ENCODE measurements around the gene SRP9.

Gene SRP9

GRCh38 chr1:225777583-225778336 is at the start of gene SRP9:
Gene SRP9, plus strand, starts transcription at chr1:225777826. Its CDS starts 115 bp downstream, at chr1:225777941.
- DNase-seq: peak; percentile 100

- no peak for DNase-seq
These were observed 46.1 kb upstream of the SRP9 start for GRCh38 chr1:225731491-225731890.

- no peak for DNase-seq
These were observed 44.4 kb upstream of the SRP9 start for GRCh38 chr1:225733254-225733653.

- peak; percentile 30 for DNase-seq
These were observed 42.1 kb upstream of the SRP9 start for GRCh38 chr1:225735252-225736149.

GRCh38 chr1:225736437-225737098 is 41.1 kb upstream of the SRP9 start:
- no peak for DNase-seq

- no peak for DNase-seq
These were observed 40.5 kb upstream of the SRP9 start for GRCh38 chr1:225737161-225737560.

GRCh38 chr1:225737866-225738265 is 39.8 kb upstream of the SRP9 start:
- no peak for DNase-seq

GRCh38 chr1:225738763-225739162 is 38.9 kb upstream of the SRP9 start:
- no peak for DNase-seq

- DNase-seq: no peak
These were observed 38.0 kb upstream of the SRP9 start for GRCh38 chr1:225739542-225740107.

GRCh38 chr1:225744745-225745144 is 32.9 kb upstream of the SRP9 start:
- no peak for DNase-seq

GRCh38 chr1:225745273-225745672 is 32.4 kb upstream of the SRP9 start:
- DNase-seq: no peak

- peak; percentile 86 for DNase-seq
These were observed 31.1 kb upstream of the SRP9 start for GRCh38 chr1:225746361-225747179.

GRCh38 chr1:225747566-225747965 is 30.1 kb upstream of the SRP9 start:
- DNase-seq: no peak

- DNase-seq: no peak
These were observed 29.1 kb upstream of the SRP9 start for GRCh38 chr1:225748529-225748928.

- no peak for DNase-seq
These were observed 27.9 kb upstream of the SRP9 start for GRCh38 chr1:225749706-225750105.

GRCh38 chr1:225750420-225750819 is 27.2 kb upstream of the SRP9 start:
- no peak for DNase-seq

- no peak for DNase-seq
These were observed 26.5 kb upstream of the SRP9 start for GRCh38 chr1:225750875-225751824.

- no peak for DNase-seq
These were observed 25.4 kb upstream of the SRP9 start for GRCh38 chr1:225752245-225752644.

GRCh38 chr1:225754940-225755641 is 22.5 kb upstream of the SRP9 start:
- DNase-seq: peak; percentile 16

- no peak for DNase-seq
These were observed 21.8 kb upstream of the SRP9 start for GRCh38 chr1:225755671-225756319.
